ENCODE measurements around the gene ZDHHC24. TPM values are rescaled to one million over a fixed set of nuclear protein-coding genes. Genes with fewer than 3 reads are reported as not detected.

The ZDHHC24 gene
- total and polyA plus RNA-seq, 2 experiments from 2014 or later = 5.6 to 13.1 TPM

DNA sequence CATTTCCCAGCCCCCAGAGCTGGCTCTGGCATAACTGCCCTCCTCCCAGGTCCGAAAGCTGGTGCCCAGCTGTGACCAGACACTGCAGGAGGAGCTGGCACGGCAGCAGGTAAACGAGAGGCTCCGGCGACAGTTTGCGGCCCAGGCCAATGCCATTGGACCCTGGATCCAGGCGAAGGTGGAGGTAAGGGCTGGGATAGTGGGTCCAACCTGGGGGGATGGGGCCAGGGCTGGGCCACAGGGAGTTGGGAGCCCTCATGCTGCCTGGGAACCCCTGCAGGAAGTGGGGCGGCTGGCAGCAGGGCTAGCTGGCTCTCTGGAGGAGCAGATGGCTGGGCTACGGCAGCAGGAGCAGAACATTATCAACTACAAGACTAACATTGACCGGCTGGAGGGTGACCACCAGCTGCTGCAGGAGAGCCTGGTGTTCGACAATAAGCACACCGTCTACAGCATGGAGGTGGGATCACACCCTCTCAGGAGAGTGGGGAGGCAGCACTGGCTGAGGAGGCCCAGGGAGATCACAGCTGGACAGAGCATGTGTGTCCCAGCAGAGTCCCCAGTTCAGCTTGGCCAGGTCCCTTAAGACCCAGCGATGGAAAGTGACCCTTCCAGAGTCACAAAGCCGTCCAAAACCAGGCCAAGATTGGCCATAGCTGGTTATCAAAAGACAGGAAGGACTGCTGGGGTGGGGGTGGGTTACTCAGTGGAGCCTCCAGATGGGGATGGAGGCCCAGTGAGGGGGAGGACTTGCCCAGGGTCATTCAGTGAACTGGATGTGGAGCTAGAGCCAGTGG is 15.5 kb upstream of the ZDHHC24 start:
- DNase-seq (ENCODE audit: low spot score) = no peak
- Mint-ChIP-seq H3K4me3 (no peak overlapping the region), H3K4me1 (no peaks in the 10 kb centered on the region; the same call in 2 of the 3 replicates), H3K27me3 (ENCODE audit: insufficient read depth, low read depth, poor library complexity) (peaks cover 15% of the 10 kb centered on the region), H3K27ac (no peak overlapping the region), H3K9me3 (no peaks in the 10 kb centered on the region), H3K36me3 (ENCODE audit: low read depth) (peaks cover 14% of the 10 kb centered on the region)
- 0 out of 2 replicates have a peak, but pooled peaks cover 3% of the 10 kb centered on the region for H3F3A ChIP-seq (replicated peaks; ENCODE audit: low read depth)
- no peak overlapping the region for H2AFZ ChIP-seq
- H3K9me2 ChIP-seq (ENCODE audit: insufficient read depth) = no peaks in the 10 kb centered on the region
- no peak overlapping the region for H3K4me3 ChIP-seq
- no peaks in the 10 kb centered on the region for H3K27me3 ChIP-seq (ENCODE audit: insufficient read depth)
- no peaks in the 10 kb centered on the region for H3K79me2 ChIP-seq (replicated peaks; ENCODE audit: insufficient read depth)
- no peaks in the 10 kb centered on the region for H4K20me1 ChIP-seq (replicated peaks; ENCODE audit: insufficient read depth)
- no peak for ATAC-seq
- TF ChIP-seq ZNF331 (CRISPR knock-in tag; IDR thresholded peaks at IDR 0.05; ENCODE audit: low read depth) = no peak
- H3K4me2 ChIP-seq = no peak overlapping the region
- no peak overlapping the region for H3K27ac ChIP-seq (ENCODE audit: low read depth)
- 0 out of 2 replicates have a peak, but pooled peaks cover 4% of the 10 kb centered on the region for H3K4me1 ChIP-seq (ENCODE audit: insufficient read depth)
- H3K36me3 ChIP-seq (ENCODE audit: insufficient read depth) = no peaks in the 10 kb centered on the region

DNA sequence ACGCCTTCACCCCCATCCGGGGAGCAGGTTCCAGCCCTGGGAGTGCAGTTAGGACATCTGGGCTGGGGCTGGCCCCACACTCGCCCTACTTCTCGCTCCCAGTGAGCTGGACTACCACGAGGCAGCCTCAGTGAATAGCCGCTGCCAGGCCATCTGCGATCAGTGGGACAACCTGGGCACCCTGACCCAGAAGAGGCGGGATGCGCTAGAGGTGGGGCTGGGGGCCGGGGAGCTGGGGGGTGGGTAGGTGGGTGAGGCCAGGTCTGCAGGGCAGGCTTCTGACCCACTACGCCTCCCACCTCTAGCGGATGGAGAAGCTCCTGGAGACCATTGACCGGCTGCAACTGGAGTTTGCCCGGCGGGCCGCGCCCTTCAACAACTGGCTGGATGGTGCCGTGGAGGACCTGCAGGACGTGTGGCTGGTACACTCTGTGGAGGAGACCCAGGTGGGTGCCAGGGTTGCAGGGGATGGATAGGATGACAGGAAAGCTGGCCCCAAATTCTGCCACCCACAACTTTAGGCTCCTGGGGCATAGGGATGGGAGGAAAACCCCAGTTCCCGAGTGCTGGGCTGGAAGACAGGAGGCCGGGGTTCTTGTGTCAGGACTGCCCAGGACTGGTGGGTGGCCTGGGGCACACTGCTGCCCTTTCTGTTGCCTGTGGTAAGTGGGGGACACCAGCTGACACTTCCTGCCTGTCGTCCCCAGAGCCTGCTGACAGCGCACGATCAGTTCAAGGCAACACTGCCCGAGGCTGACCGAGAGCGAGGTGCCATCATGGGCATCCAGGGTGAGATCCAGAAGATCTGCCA is 14.2 kb upstream of the ZDHHC24 start:
- no peak overlapping the region for H3K27ac ChIP-seq (ENCODE audit: low read depth)
- DNase-seq (ENCODE audit: low spot score) (no peak), ATAC-seq (no peak)
- Mint-ChIP-seq H3K4me3 (no peak overlapping the region), H3K36me3 (ENCODE audit: low read depth) (peaks cover 14% of the 10 kb centered on the region), H3K27ac (no peak overlapping the region), H3K27me3 (ENCODE audit: insufficient read depth, low read depth, poor library complexity) (peaks cover 9% of the 10 kb centered on the region), H3K4me1 (no peaks in the 10 kb centered on the region; the same call in 2 of the 3 replicates), H3K9me3 (no peaks in the 10 kb centered on the region)
- no peak overlapping the region; the same call in 1 of the 2 replicates for H3K4me3 ChIP-seq
- no peaks in the 10 kb centered on the region for H3K36me3 ChIP-seq (ENCODE audit: insufficient read depth)
- 0 out of 2 replicates have a peak, but pooled peaks cover 4% of the 10 kb centered on the region for H3K4me1 ChIP-seq (ENCODE audit: insufficient read depth)
- no peaks in the 10 kb centered on the region for H3K9me2 ChIP-seq (ENCODE audit: insufficient read depth)
- H3K79me2 ChIP-seq (replicated peaks; ENCODE audit: insufficient read depth) = no peaks in the 10 kb centered on the region
- no peak overlapping the region for H3K4me2 ChIP-seq
- no peak overlapping the region for H2AFZ ChIP-seq
- no peaks in the 10 kb centered on the region for H4K20me1 ChIP-seq (replicated peaks; ENCODE audit: insufficient read depth)
- 0 out of 2 replicates have a peak, but pooled peaks cover 3% of the 10 kb centered on the region for H3F3A ChIP-seq (replicated peaks; ENCODE audit: low read depth)
- H3K27me3 ChIP-seq (ENCODE audit: insufficient read depth) = no peaks in the 10 kb centered on the region
- TF ChIP-seq EZH2 (IDR thresholded peaks at IDR 0.05; ENCODE audit: low read depth, unreplicated experiment) = no peak
- TF ChIP-seq ZNF114 (CRISPR knock-in tag; IDR thresholded peaks at IDR 0.05) = no peak
- TF ChIP-seq STAT1 (IDR thresholded peaks at IDR 0.05; ENCODE audit: unreplicated experiment) = no peak
- TF ChIP-seq EZH2phosphoT487 (IDR thresholded peaks at IDR 0.05; ENCODE audit: unreplicated experiment) = no peak
- TF ChIP-seq, protein P1, sequence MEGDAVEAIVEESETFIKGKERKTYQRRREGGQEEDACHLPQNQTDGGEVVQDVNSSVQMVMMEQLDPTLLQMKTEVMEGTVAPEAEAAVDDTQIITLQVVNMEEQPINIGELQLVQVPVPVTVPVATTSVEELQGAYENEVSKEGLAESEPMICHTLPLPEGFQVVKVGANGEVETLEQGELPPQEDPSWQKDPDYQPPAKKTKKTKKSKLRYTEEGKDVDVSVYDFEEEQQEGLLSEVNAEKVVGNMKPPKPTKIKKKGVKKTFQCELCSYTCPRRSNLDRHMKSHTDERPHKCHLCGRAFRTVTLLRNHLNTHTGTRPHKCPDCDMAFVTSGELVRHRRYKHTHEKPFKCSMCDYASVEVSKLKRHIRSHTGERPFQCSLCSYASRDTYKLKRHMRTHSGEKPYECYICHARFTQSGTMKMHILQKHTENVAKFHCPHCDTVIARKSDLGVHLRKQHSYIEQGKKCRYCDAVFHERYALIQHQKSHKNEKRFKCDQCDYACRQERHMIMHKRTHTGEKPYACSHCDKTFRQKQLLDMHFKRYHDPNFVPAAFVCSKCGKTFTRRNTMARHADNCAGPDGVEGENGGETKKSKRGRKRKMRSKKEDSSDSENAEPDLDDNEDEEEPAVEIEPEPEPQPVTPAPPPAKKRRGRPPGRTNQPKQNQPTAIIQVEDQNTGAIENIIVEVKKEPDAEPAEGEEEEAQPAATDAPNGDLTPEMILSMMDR (conservative IDR thresholded peaks at IDR 0.05; ENCODE audit: low read depth in 2 of 2) = no peak
- TF ChIP-seq, protein P2, sequence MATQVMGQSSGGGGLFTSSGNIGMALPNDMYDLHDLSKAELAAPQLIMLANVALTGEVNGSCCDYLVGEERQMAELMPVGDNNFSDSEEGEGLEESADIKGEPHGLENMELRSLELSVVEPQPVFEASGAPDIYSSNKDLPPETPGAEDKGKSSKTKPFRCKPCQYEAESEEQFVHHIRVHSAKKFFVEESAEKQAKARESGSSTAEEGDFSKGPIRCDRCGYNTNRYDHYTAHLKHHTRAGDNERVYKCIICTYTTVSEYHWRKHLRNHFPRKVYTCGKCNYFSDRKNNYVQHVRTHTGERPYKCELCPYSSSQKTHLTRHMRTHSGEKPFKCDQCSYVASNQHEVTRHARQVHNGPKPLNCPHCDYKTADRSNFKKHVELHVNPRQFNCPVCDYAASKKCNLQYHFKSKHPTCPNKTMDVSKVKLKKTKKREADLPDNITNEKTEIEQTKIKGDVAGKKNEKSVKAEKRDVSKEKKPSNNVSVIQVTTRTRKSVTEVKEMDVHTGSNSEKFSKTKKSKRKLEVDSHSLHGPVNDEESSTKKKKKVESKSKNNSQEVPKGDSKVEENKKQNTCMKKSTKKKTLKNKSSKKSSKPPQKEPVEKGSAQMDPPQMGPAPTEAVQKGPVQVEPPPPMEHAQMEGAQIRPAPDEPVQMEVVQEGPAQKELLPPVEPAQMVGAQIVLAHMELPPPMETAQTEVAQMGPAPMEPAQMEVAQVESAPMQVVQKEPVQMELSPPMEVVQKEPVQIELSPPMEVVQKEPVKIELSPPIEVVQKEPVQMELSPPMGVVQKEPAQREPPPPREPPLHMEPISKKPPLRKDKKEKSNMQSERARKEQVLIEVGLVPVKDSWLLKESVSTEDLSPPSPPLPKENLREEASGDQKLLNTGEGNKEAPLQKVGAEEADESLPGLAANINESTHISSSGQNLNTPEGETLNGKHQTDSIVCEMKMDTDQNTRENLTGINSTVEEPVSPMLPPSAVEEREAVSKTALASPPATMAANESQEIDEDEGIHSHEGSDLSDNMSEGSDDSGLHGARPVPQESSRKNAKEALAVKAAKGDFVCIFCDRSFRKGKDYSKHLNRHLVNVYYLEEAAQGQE (IDR thresholded peaks at IDR 0.05; ENCODE audit: unreplicated experiment) = no peak
- TF ChIP-seq ZNF331 (CRISPR knock-in tag; IDR thresholded peaks at IDR 0.05; ENCODE audit: low read depth) = no peak
- TF ChIP-seq, protein P3, sequence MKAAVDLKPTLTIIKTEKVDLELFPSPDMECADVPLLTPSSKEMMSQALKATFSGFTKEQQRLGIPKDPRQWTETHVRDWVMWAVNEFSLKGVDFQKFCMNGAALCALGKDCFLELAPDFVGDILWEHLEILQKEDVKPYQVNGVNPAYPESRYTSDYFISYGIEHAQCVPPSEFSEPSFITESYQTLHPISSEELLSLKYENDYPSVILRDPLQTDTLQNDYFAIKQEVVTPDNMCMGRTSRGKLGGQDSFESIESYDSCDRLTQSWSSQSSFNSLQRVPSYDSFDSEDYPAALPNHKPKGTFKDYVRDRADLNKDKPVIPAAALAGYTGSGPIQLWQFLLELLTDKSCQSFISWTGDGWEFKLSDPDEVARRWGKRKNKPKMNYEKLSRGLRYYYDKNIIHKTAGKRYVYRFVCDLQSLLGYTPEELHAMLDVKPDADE (IDR thresholded peaks at IDR 0.05) = no peak
- TF ChIP-seq NANOG (IDR thresholded peaks at IDR 0.05; ENCODE audit: borderline replicate concordance) = no peak
